Endothelial cell of umbilical vein (primary cell): Measurements from ENCODE around the gene FMO5. TPM values are rescaled to one million over a fixed set of nuclear protein-coding genes. Genes with fewer than 3 reads are reported as not detected.

Experiments
- BruUV-seq: library from RNA; stranded (reverse); fragments of 400-500 nt; replicated peaks from 2 replicates; lab custom pipeline; 2021; lab: Mats Ljungman, UMichigan
- CTCF ChIA-PET: fragments of 300-600, 350-600 bp; sonication (Branson Sonifier 250); formaldehyde crosslinking; loops from one replicate; lab custom pipeline; 2021; ENCODE audit warnings: antibody characterized with exemption, inconsistent platforms; lab: Charles Lee
- POLR2A ChIA-PET: fragments of 300-600, 350-600 bp; sonication (Branson Sonifier 250); formaldehyde crosslinking; loops from one replicate; lab custom pipeline; 2021; ENCODE audit warnings: antibody characterized with exemption, inconsistent platforms; lab: Charles Lee
- DNase-seq: peaks from one replicate; pipeline ENCODE4 v3.0.0-alpha.2; 2011; ENCODE audit warnings: low read depth, low spot score
- FAIRE-seq: peaks from 2 replicates; lab custom pipeline; 2011; peaks lifted over from hg19 to GRCh38; lab: Jason Lieb, UNC
- H2AFZ ChIP-seq: 2 replicates; pipeline ENCODE4 v1.6.0; 2012; ENCODE audit warnings: low read depth, low read length, control low read depth, inconsistent platforms
- H3K27ac ChIP-seq: 2 replicates; pipeline ENCODE4 v1.5.1; 2011; ENCODE audit warnings: low read depth, mild to moderate bottlenecking, control low read depth, low read length, moderate library complexity; ENCODE audit not compliant: insufficient read depth
- H3K27me3 ChIP-seq, 2 experiments: 2 replicates each; pipeline versions ENCODE4 v1.6.0 to v1.6.1; 2011; ENCODE audit warnings: low read length in 2 of 2, mixed read lengths in 1 of 2; ENCODE audit not compliant: control insufficient read depth in 2 of 2, insufficient read depth in 2 of 2
- H3K36me3 ChIP-seq, 2 experiments: 2 replicates in 1 of 2; 3 replicates in 1 of 2; pipeline ENCODE4 v1.5.1; 2011; ENCODE audit warnings: low read length in 2 of 2, mild to moderate bottlenecking in 1 of 2, moderate library complexity in 1 of 2; ENCODE audit not compliant: control insufficient read depth in 2 of 2, insufficient read depth in 2 of 2; ENCODE audit errors: extremely low read depth in 1 of 2
- H3K4me1 ChIP-seq: 3 replicates; pipeline ENCODE4 v1.5.1; 2011; ENCODE audit warnings: mild to moderate bottlenecking, low read length; ENCODE audit not compliant: control insufficient read depth, insufficient read depth; ENCODE audit errors: extremely low read depth
- H3K4me2 ChIP-seq: 2 replicates; pipeline ENCODE4 v1.6.1; 2011; ENCODE audit warnings: low read length, control low read depth, mixed read lengths; ENCODE audit not compliant: insufficient read depth
- H3K4me3 ChIP-seq, 3 experiments: fragments of 200-600 bp in 1 of 3; sonication (generic), shearing (Covaris generic) in 1 of 3; replicated peaks in 1 of 3; 2 replicates each; pipeline ENCODE4 v1.5.1; 2011 to 2016; ENCODE audit warnings: control low read depth in 3 of 3, low read length in 3 of 3, mild to moderate bottlenecking in 2 of 3, inconsistent platforms in 1 of 3, low read depth in 1 of 3, moderate library complexity in 1 of 3; ENCODE audit not compliant: insufficient read depth in 1 of 3
- H3K79me2 ChIP-seq: 2 replicates; pipeline ENCODE4 v1.6.0; 2012; ENCODE audit warnings: low read length, inconsistent platforms; ENCODE audit not compliant: control insufficient read depth, insufficient read depth
- H3K9ac ChIP-seq: replicated peaks from 2 replicates; pipeline ENCODE3; 2011; ENCODE audit warnings: low read length, control low read depth; ENCODE audit not compliant: insufficient read depth; ENCODE audit errors: extremely low read depth
- H3K9me1 ChIP-seq: replicated peaks from 3 replicates; pipeline ENCODE4 v1.6.0; 2011; ENCODE audit warnings: mild to moderate bottlenecking, low read length; ENCODE audit not compliant: control insufficient read depth, insufficient read depth; ENCODE audit errors: extremely low read depth
- H3K9me3 ChIP-seq: replicated peaks from 2 replicates; pipeline ENCODE4 v1.5.1; 2012; ENCODE audit warnings: low read length, inconsistent platforms; ENCODE audit not compliant: control insufficient read depth, insufficient read depth
- H4K20me1 ChIP-seq: replicated peaks from 2 replicates; pipeline ENCODE3; 2011; ENCODE audit warnings: mild to moderate bottlenecking, low read length; ENCODE audit not compliant: control insufficient read depth, insufficient read depth; ENCODE audit errors: extremely low read depth
- CTCF ChIP-seq, 2 donors: IDR thresholded peaks; 1 replicate in 1 of 2; 2 replicates in 1 of 2; pipeline ENCODE4 v1.5.1; 2011; ENCODE audit warnings: low read length in 2 of 2, mild to moderate bottlenecking in 2 of 2, moderate library complexity in 2 of 2, control low read depth in 1 of 2, inconsistent platforms in 1 of 2, low read depth in 1 of 2; ENCODE audit not compliant: insufficient read depth in 1 of 2; ENCODE audit errors: extremely low read depth in 1 of 2
- EZH2 ChIP-seq: IDR thresholded peaks from 2 replicates; pipeline ENCODE4 v1.6.1; 2012; ENCODE audit warnings: borderline replicate concordance, low read depth, mild to moderate bottlenecking, moderate library complexity, low read length, inconsistent platforms; ENCODE audit not compliant: severe bottlenecking
- FOS ChIP-seq: IDR thresholded peaks from 2 replicates; pipeline ENCODE4 v1.6.1; 2011; ENCODE audit warnings: mild to moderate bottlenecking, low read length, moderate library complexity, borderline replicate concordance; ENCODE audit not compliant: insufficient read depth
- GATA2 ChIP-seq: IDR thresholded peaks from 2 replicates; pipeline ENCODE4 v1.7.0; 2011; ENCODE audit warnings: low read depth, mild to moderate bottlenecking, moderate library complexity, mixed read lengths, low read length; ENCODE audit not compliant: insufficient read length, insufficient read depth
- JUN ChIP-seq: IDR thresholded peaks from 2 replicates; pipeline ENCODE4 v1.6.1; 2011; ENCODE audit warnings: borderline replicate concordance, low read depth; ENCODE audit not compliant: insufficient read length, insufficient read depth
- MAX ChIP-seq: IDR thresholded peaks from 2 replicates; pipeline ENCODE4 v1.6.1; 2011; ENCODE audit not compliant: insufficient read depth, insufficient read length
- MYC ChIP-seq: IDR thresholded peaks from one replicate; pipeline ENCODE4 v1.6.1; 2011; ENCODE audit warnings: mild to moderate bottlenecking, low read depth, low read length
- POLR2A ChIP-seq: IDR thresholded peaks from 2 replicates; pipeline ENCODE4 v1.6.1; 2012; ENCODE audit warnings: low read depth, mild to moderate bottlenecking, control low read depth, low read length
- POLR2AphosphoS5 ChIP-seq: IDR thresholded peaks from 2 replicates; pipeline ENCODE4 v1.6.1; 2012; ENCODE audit warnings: low read depth, mild to moderate bottlenecking, control low read depth, low read length, moderate library complexity; ENCODE audit not compliant: insufficient read depth
- dilution Hi-C: fragments of 300-500 bp; cut with MboI; formaldehyde crosslinking; loops from one replicate; pipeline ENCODE4 v1.15.0; 2019; ENCODE audit warnings: low sequenced_read_pairs; ENCODE audit not compliant: extremely low pct_ligation_motif_present
- intact Hi-C: fragments of 100-400 bp; cut with micrococcal nuclease; formaldehyde crosslinking; loops from one replicate; pipeline ENCODE4 v1.10.0; 2022
- polyA plus RNA-seq, 4 experiments: library from polyadenylated mRNA; depleted of rRNA in 3 of 4; stranded (reverse) in 3 of 4; unstranded in 1 of 4; fragments of >200 nt; gene quantifications; 2 replicates each; pipeline versions ENCODE4 v1.2.1 to v1.2.3, GENCODE V29; 2011 to 2012; ENCODE audit warnings: missing spikeins in 1 of 4
- total RNA-seq: library from RNA; stranded (reverse); gene quantifications from 2 replicates; pipeline ENCODE4 v1.2.3, GENCODE V29; 2021

The FMO5 gene
- total and polyA plus RNA-seq, 2 donors (not counting 3 experiments of a cell fraction or from before 2014, with no cell fraction given): 0.48 to 0.60 TPM

GRCh38 chr1:147169840-147170674 is 55.1 kb downstream of the FMO5 start:
- H3K9ac ChIP-seq: no peak overlapping the region
- dilution Hi-C loops (no loop called here), intact Hi-C loops (loop anchor here (5.0 kb wide), 3 partner anchors 88 to 427 kb away; partner anchors contain the start of gene BCL9)
- ChIA-PET CTCF (interaction anchor here (3.7 kb wide), 1 partner anchor 73 kb away, joined by 63 read pairs; the partner anchor contains the start of gene CHD1L), POLR2A (no interaction called here)
- H3K9me3 ChIP-seq: no peaks in the 10 kb centered on the region
- H4K20me1 ChIP-seq: no peaks in the 10 kb centered on the region
- no peaks in the 10 kb centered on the region for H3K36me3 ChIP-seq
- no peak overlapping the region for H3K4me2 ChIP-seq
- no peak for FAIRE-seq
- no peak for TF ChIP-seq MAX
- no peak for TF ChIP-seq EZH2
- TF ChIP-seq POLR2A: no peak
- no peak for TF ChIP-seq POLR2AphosphoS5
- TF ChIP-seq JUN: no peak
- TF ChIP-seq FOS: no peak
- no peak for TF ChIP-seq CTCF (IDR thresholded peaks at IDR 0.05; ENCODE audit: extremely low read depth in 1 of 2, insufficient read depth in 1 of 2, low read depth in 1 of 2, low read length in 2 of 2)
- no peak for TF ChIP-seq MYC
- TF ChIP-seq GATA2: no peak
- peaks cover 13% of the 10 kb centered on the region for H3K79me2 ChIP-seq
- no peak for DNase-seq
- H3K4me1 ChIP-seq: peaks cover 12% of the 10 kb centered on the region
- no peak overlapping the region for H3K4me3 ChIP-seq
- no TSS peak for BruUV-seq
- H3K27ac ChIP-seq: no peak overlapping the region
- H3K9me1 ChIP-seq: no peaks in the 10 kb centered on the region
- H3K27me3 ChIP-seq: no peaks in the 10 kb centered on the region
- no peak overlapping the region for H2AFZ ChIP-seq
